GM12865 (cell line): ENCODE data around the gene CST9.

Source experiments
- DNase-seq: peaks from one replicate; pipeline ENCODE4 v3.0.0; 2010; ENCODE audit warnings: low read depth
- H3K4me3 ChIP-seq: 2 replicates; pipeline ENCODE4 v1.5.1; 2011; ENCODE audit warnings: mild to moderate bottlenecking, low read depth, low read length, control low read depth
- TF ChIP-seq, protein P1 (sequence below): IDR thresholded peaks from 2 replicates; pipeline ENCODE4 v1.5.1; 2011; ENCODE audit warnings: low read length, control low read depth, low read depth, inconsistent platforms; ENCODE audit not compliant: insufficient read depth; ENCODE audit errors: missing control alignments

The CST9 gene

DNA sequence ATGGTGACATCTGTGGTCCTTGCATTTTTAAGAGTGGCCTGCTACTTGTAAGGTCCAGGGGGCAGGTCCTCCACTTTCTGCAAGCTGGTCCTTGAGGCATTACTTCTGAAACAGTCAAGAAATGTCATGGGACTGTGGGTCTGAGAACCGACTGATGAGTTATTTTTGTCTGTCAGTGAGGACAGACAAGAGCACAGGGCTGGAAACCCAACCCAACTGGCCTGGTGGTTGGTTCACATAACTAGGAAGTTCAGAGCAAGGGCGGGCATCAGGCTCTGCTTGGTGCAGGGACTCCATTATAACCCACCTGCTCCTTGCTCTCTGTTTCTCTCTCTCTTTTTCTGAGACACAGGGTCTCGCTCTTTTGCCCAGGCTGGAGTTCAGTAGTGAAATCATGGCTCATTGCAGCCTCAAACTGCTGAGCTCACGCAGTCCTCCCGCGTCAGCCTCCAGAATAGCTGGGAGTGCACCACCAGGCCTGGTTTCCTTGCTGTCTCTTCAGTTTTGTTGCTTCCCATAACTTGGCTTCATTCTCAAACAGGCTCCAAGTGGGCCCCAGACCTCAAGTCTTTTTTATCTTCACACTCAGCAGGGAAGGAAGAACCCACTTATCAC is 22.8 kb upstream of the CST9 start:
- no peak overlapping the region for H3K4me3 ChIP-seq
- TF ChIP-seq, protein P1, sequence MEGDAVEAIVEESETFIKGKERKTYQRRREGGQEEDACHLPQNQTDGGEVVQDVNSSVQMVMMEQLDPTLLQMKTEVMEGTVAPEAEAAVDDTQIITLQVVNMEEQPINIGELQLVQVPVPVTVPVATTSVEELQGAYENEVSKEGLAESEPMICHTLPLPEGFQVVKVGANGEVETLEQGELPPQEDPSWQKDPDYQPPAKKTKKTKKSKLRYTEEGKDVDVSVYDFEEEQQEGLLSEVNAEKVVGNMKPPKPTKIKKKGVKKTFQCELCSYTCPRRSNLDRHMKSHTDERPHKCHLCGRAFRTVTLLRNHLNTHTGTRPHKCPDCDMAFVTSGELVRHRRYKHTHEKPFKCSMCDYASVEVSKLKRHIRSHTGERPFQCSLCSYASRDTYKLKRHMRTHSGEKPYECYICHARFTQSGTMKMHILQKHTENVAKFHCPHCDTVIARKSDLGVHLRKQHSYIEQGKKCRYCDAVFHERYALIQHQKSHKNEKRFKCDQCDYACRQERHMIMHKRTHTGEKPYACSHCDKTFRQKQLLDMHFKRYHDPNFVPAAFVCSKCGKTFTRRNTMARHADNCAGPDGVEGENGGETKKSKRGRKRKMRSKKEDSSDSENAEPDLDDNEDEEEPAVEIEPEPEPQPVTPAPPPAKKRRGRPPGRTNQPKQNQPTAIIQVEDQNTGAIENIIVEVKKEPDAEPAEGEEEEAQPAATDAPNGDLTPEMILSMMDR = no peak
- DNase-seq = no peak

DNA sequence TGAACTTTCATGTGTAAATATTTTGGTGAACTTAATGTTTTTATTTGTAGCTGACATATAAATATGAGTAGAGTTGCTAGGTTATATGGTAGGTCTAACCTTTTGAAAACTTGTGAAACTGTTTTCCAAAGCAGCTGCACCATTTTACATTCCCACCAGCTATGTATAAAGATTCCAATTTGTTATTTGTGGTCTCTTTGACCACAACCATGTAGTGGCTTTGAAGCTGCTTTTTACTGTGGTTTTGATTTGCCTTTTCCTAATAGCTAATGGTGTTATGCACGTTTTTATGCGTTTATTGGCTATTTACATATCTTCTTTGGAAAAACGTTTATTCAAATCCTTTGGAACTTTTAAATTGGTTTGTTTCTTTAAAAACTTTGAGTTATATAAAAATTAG is 21.8 kb upstream of the CST9 start:
- DNase-seq = no peak
- H3K4me3 ChIP-seq = no peak overlapping the region
- TF ChIP-seq, protein P1 = no peak

DNA sequence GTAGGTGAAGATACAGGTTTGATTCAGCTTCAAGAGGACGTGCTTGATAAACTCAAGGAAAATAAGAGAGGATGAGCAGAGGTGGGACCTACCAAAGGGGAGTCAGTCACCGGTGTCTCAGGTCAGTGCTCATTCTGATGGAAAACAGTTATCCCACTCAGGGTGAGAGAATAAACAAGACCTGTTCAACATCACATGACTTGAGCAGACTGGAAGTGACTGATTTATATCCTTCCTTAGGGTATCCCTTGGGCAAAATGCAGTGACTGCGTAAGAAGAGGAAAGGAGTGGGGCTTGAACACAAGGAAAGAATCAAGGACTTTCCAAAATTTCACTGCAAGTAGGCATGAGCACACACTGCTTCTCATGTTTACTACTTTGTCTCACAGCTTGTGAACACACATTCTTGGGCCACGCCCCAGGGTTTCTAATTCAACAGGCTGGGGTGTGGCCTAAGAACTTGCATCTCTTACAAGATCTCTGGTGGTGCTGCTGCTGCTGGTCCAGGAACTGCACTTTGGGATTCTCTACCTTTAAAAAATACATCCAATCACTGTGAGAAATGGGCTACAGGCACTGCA is 20.4 kb upstream of the CST9 start:
- TF ChIP-seq, protein P1 = no peak
- DNase-seq = peak; percentile 62
- no peak overlapping the region for H3K4me3 ChIP-seq

DNA sequence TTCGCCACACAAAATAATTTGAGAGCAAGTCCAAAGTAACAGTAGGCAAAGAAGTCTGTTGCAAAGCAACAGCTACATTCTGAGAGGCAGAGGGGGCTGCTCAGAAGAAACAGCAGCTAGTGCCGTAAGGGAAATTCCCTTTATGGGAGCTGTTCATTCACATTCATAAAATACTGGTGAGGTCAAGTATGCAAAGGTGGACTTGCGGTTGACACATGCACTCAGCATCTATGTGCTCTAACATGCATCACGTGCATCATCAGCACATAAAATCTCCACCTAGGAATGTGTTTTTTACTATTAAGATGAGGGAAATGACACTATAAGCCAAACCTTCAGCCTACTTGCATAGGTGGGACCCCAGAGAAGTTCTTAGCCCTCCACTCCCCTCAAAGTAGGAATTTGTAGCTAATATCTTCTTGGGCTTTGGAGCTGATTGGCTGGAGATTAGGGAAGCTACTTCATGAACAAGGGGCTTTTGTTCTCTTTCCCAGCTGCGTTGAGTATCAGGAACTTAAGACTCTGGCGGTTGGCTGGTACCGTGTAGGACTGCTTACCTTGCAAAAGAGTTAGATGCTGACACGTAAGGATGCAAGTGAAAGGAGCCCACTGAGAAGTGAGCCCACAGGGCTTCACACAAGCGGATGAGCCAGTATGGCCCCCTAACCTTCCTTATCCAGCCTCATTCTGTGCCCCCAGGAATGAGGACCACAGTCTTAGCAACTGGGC is 19.7 kb upstream of the CST9 start:
- TF ChIP-seq, protein P1 = no peak
- no peak overlapping the region for H3K4me3 ChIP-seq
- peak; percentile 63 for DNase-seq

DNA sequence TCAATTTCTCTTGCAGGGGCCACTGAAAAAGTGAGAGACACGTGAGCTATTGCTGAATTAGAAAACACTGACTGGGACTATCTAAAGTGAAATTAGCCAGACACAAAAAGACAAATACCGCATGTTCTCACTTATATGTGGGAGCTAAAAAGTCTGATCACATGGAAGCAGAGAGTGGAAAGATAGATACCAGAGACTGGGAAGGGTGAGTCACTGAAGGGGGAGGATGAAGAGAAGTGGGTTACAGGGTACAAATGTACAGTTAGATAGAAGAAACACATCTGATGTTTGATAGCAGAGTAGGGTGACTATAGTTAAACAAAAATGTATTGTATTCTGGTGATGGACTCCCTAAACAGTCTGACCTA is 18.6 kb upstream of the CST9 start:
- TF ChIP-seq, protein P1 = no peak
- no peak overlapping the region for H3K4me3 ChIP-seq
- no peak for DNase-seq

DNA sequence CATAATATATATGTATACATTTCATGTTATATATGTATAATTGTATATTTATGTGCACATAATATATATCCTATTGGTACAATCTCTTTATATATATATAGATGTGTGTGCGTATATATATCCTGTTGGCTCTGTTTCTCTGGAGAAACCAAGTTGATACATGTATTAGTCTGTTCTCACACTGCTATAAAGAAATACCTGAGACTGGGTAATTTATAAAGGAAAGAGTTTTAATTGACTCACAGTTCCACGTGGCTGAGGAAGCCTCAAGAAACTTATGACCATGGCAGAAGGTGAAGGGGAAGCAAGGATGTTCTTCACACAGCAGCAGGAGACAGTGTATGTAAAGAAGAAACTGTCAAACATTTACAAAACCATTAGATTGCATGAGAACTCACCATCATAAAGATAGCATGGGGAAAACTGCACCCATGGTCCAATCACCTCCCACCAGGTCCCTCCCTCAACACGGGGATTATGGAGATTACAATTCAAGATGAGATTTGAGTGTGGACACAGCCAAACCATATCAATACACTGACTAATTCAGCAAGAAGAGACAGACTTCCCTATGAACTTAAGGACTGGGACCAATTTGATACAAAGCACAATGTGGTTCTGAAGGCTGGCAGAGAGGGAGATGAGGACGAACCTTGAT is 18.1 kb upstream of the CST9 start:
- no peak for DNase-seq
- TF ChIP-seq, protein P1 = no peak
- no peak overlapping the region for H3K4me3 ChIP-seq
